ENCODE results near the gene NECAP2. TPM values are rescaled to one million over a fixed set of nuclear protein-coding genes. Genes with fewer than 3 reads are reported as not detected.
A peak's percentile ranks its signal among the peaks of the same experiment; 100 is the strongest.
"Not testable (repeated sequence)": the region's sequence is repeated elsewhere in the genome, so short reads cannot be mapped to it uniquely, and the experiment has no call there.

The NECAP2 gene
- total RNA-seq, 4 donors from 2014 or later: 43.8 to 56.8 (median 48.6) TPM

- H3K4me1 ChIP-seq: peaks cover 3 to 5% of the 10 kb centered on the region in 2 donors
- H3K36me3 ChIP-seq: no peaks in the 10 kb centered on the region
- peak; percentile 90 to 92 for DNase-seq
- H3K27me3 ChIP-seq: no peaks in the 10 kb centered on the region
- WGBS, 2 donors: 0% methylated on average over 19 of the region's 108 CpGs; no CpG with 5 or more reads in 1 of the 2 donors
- H3K27ac ChIP-seq: peak overlapping the region; percentile 49 to 80 (median 74)
- H3K9me3 ChIP-seq: no peaks in the 10 kb centered on the region
- H3K4me3 ChIP-seq (replicated peaks in 1 of 3): peak overlapping the region; percentile 79 to 87 (median 81)
- TF ChIP-seq CTCF (IDR thresholded peaks at IDR 0.05) (peak in 1 of 6 experiments; percentile 18), POLR2A (IDR thresholded peaks at IDR 0.05) (peak in 1 of 2 donors; percentile 78)
- intact Hi-C loops (cut with DNase I): loop anchor here (10.0 kb wide), 1 partner anchor 54 kb away; the partner anchor contains the start of gene NECAP2
Measured at GRCh38 chr1:16498573-16499413, 58.3 kb downstream of the NECAP2 start.

DNA sequence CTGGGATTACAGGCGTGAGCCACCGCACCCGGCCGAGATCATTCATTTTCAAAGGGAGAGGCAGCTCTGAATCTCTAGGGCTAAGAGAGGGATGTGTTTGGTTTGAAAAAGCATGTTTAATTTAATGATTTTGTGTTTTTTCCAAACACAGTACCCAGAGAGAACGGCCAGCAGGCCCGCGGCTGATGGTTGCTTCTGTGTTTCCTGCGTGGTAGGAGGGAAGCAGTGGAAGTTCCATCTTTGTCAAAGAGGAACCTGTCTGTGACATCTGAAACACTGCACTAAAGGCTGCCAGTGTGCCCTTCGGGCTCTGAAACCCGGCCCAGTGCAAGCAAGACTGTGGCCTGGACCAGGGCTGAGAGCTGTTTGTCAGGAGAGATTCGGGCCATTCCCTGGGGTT is 59.9 kb downstream of the NECAP2 start:
- H3K27me3 ChIP-seq; H3K9me3 ChIP-seq; DNase-seq; H3K4me1 ChIP-seq; H3K27ac ChIP-seq; H3K36me3 ChIP-seq; H3K4me3 ChIP-seq (replicated peaks in 1 of 3); intact Hi-C loops (cut with DNase I): not testable (repeated sequence)
- WGBS, 2 donors: 88 to 96% methylated on average over 11 of the region's 11 CpGs

- WGBS, 2 donors: 89 to 97% methylated on average over 5 of the region's 5 CpGs
Measured at GRCh38 chr1:16500975-16501374, 60.5 kb downstream of the NECAP2 start.

GRCh38 chr1:16501446-16501845 is 60.9 kb downstream of the NECAP2 start:
- H3K27me3 ChIP-seq; H3K9me3 ChIP-seq; intact Hi-C loops (cut with DNase I); DNase-seq; H3K4me1 ChIP-seq; H3K36me3 ChIP-seq; H3K4me3 ChIP-seq (replicated peaks in 1 of 3); H3K27ac ChIP-seq: not testable (repeated sequence)
- 76 to 79% methylated on average over 6 to 7 of the region's 8 CpGs for WGBS, 2 donors

More at GRCh38 chr1:16500975-16501374, 60.5 kb downstream of the NECAP2 start:
- H3K27me3 ChIP-seq; DNase-seq; H3K9me3 ChIP-seq; H3K36me3 ChIP-seq; H3K27ac ChIP-seq; H3K4me3 ChIP-seq (replicated peaks in 1 of 3); intact Hi-C loops (cut with DNase I); H3K4me1 ChIP-seq: not testable (repeated sequence)

DNA sequence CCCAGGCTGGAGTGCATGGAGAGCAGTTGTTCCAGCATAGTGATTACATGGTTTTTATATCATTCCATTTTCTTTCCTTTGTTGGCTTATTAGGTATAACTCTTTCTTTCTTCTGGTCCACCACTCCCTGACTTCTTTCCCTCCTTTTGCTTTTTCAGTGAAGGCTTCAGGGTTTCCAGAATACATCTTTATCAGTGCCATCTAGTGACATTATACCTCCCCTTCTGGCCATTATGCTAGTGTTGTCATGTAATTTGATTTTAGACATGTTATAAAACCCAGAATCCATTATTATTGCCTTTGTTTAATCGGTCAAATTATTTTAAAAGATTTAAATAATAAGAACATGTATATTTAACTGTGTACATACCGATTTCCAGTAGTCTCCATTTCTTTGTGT is 63.0 kb downstream of the NECAP2 start:
- intact Hi-C loops (cut with DNase I): no loop called here
- no peaks in the 10 kb centered on the region for H3K36me3 ChIP-seq

GRCh38 chr1:16505870-16506269 is 65.3 kb downstream of the NECAP2 start:
- H3K27me3 ChIP-seq; H3K9me3 ChIP-seq; H3K27ac ChIP-seq; H3K4me3 ChIP-seq (replicated peaks in 1 of 3); DNase-seq; intact Hi-C loops (cut with DNase I); H3K4me1 ChIP-seq; H3K36me3 ChIP-seq: not testable (repeated sequence)
- WGBS, 2 donors: 67 to 75% methylated on average over 2 of the region's 2 CpGs

More for the DNA sequence above, 63.0 kb downstream of the NECAP2 start:
- DNase-seq: no peak
- Histone ChIP-seq H3K4me3 (replicated peaks in 1 of 3) (no peak overlapping the region), H3K9me3 (no peaks in the 10 kb centered on the region), H3K27ac (no peak overlapping the region), H3K4me1 (peaks cover 0 to 3% of the 10 kb centered on the region in 2 donors), H3K27me3 (no peaks in the 10 kb centered on the region)
- no peak for TF ChIP-seq CTCF (IDR thresholded peaks at IDR 0.05)
- no peak for TF ChIP-seq POLR2A (IDR thresholded peaks at IDR 0.05)
- 84 to 85% methylated on average over 2 of the region's 2 CpGs for WGBS, 2 donors

DNA sequence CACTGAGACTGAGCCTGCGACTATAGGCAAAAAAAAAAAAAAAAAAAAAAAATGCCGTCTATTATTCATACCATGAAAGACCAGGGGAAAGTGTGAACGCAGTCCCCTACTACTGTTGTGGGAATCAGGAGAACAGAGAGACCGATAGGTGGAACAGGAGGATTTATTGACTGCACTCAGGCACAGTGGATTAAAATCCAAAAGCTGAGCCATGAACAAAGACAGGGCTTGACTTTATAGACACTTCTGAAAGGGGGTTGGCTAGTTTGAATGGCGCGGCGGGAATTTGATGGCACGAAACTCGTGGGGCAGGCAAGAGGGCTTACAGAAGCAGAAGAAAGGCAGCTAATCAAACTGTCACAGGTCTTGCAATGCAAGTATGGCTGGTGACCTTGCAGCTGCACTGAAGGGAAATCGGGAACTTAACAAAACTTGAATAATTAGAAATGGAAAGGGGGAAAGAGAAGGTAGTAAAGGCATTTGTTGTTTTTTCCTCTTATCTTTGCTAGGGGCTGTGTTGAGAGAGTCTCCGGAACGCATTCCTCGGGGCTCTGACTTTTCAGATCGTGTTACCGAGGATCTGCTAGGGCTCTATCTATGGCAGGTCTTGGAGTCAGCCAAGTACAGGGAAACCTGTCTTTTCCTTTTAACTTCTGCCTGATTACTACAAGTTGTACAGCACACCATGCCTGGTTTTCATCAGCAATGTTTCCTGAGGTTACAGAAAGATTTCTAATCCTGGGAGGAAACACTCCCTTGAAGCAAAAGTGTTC is 66.0 kb downstream of the NECAP2 start:
- WGBS, 2 donors: 70 to 75% methylated on average over 15 of the region's 15 CpGs
- H3K27me3 ChIP-seq; H3K4me3 ChIP-seq (replicated peaks in 1 of 3); DNase-seq; H3K27ac ChIP-seq; intact Hi-C loops (cut with DNase I); H3K9me3 ChIP-seq; H3K4me1 ChIP-seq; H3K36me3 ChIP-seq: not testable (repeated sequence)

- H3K36me3 ChIP-seq; intact Hi-C loops (cut with DNase I); H3K9me3 ChIP-seq; H3K27me3 ChIP-seq; H3K4me1 ChIP-seq; H3K27ac ChIP-seq; H3K4me3 ChIP-seq (replicated peaks in 1 of 3): not testable (repeated sequence)
- 84 to 86% methylated on average over 8 of the region's 8 CpGs for WGBS, 2 donors
- peak in 1 of 2 donors; percentile 26 for DNase-seq
Measured at GRCh38 chr1:16508861-16509445, 68.4 kb downstream of the NECAP2 start.

Data from thyroid gland (tissue), 4 donors.